Upper lobe of left lung (tissue), 4 donors: ENCODE data around the gene ELMOD3.
A peak's percentile ranks its signal among the peaks of the same experiment; 100 is the strongest.

Experiments used
- POLR2A ChIP-seq, 4 donors: fragments of 450-650 bp; IDR thresholded peaks; one replicate each; pipeline ENCODE4 v1.5.1; 2016 to 2017; ENCODE audit warnings: antibody characterized with exemption in 4 of 4, mild to moderate bottlenecking in 2 of 4
- TF ChIP-seq, protein P1 (sequence below), 6 experiments: fragments of 450-650 bp in 4 of 6; fragments of 200-600 bp in 2 of 6; sonication (generic) in 2 of 6; IDR thresholded peaks; one replicate each; pipeline ENCODE4 v1.5.1; 2016 to 2019; ENCODE audit warnings: antibody characterized with exemption in 6 of 6

DNA sequence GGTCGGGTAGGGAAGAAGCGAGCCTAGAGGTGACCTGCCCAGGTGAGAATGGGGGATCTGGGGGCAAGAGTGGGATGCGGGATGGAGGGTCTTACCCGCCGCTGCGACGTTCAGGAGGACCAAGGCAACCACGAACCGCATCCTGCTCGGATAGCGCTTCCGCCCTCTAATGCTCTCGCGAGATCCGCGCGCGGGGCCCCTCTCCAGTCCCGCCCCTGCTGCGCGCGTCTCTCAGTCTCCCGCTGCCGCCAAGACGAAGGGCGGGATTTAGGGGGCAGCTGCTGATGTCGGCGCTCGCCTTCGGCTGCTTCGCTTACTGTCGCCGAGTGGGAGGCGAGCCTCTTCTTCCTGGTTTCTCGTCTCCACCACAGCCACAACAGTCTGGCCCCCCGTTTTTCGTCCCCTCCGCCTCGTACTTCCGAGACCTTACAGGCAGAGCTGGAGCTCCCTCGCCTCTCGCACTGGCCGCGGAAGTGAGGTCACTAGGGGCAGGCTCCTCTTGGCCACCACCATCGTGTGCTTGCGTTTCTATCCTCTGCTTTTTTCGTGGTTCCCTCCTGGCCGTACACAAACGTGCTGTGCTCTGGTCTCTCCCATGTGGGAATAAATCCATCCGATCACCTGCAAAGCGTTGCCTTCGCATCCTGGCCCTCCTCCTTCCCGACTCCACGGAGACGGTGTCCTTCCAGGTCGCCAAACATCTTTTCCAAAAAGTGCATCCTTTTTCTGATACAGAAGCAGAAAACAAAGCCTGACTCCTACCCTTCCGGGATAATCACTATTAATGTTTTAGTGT is 26.5 kb upstream of the ELMOD3 start, which contains the start of gene TGOLN2:
- TF ChIP-seq, protein P1, sequence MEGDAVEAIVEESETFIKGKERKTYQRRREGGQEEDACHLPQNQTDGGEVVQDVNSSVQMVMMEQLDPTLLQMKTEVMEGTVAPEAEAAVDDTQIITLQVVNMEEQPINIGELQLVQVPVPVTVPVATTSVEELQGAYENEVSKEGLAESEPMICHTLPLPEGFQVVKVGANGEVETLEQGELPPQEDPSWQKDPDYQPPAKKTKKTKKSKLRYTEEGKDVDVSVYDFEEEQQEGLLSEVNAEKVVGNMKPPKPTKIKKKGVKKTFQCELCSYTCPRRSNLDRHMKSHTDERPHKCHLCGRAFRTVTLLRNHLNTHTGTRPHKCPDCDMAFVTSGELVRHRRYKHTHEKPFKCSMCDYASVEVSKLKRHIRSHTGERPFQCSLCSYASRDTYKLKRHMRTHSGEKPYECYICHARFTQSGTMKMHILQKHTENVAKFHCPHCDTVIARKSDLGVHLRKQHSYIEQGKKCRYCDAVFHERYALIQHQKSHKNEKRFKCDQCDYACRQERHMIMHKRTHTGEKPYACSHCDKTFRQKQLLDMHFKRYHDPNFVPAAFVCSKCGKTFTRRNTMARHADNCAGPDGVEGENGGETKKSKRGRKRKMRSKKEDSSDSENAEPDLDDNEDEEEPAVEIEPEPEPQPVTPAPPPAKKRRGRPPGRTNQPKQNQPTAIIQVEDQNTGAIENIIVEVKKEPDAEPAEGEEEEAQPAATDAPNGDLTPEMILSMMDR (IDR thresholded peaks at IDR 0.05): peak in 1 of 6 experiments; percentile 41
- TF ChIP-seq POLR2A (IDR thresholded peaks at IDR 0.05): peak; percentile 95 to 100 (median 98)
